BJ (cell line): ENCODE data around the gene ITGAD. TPM values are rescaled to one million over a fixed set of nuclear protein-coding genes. Genes with fewer than 3 reads are reported as not detected.

ENCODE experiments used
- CTCF ChIA-PET: fragments of 350-600 bp; formaldehyde crosslinking; extraction: SDS; loops from one replicate; lab custom pipeline; 2021; ENCODE audit warnings: antibody characterized with exemption, inconsistent platforms; lab: Yijun Ruan, JAX
- POLR2A ChIA-PET: fragments of 300-600 bp; sonication (Branson Sonifier 250); formaldehyde crosslinking; extraction: SDS; loops from one replicate; lab custom pipeline; 2021; ENCODE audit warnings: antibody characterized with exemption; lab: Charles Lee
- DNase-seq: peaks from one replicate; pipeline ENCODE4 v3.0.0-alpha.2; 2011; ENCODE audit warnings: low read depth
- H3K27me3 ChIP-seq: 2 replicates; pipeline ENCODE4 v1.6.0; 2011; ENCODE audit warnings: low read length; ENCODE audit not compliant: control insufficient read depth, insufficient read depth
- H3K36me3 ChIP-seq: 2 replicates; pipeline ENCODE4 v1.5.1; 2011; ENCODE audit warnings: low read length; ENCODE audit not compliant: control insufficient read depth, insufficient read depth
- H3K4me3 ChIP-seq: 2 replicates; pipeline ENCODE4 v1.5.1; 2011; ENCODE audit warnings: low read depth, mild to moderate bottlenecking, control low read depth, low read length
- polyA plus RNA-seq: library from polyadenylated mRNA; depleted of rRNA; stranded (reverse); fragments of >200 nt; gene quantifications from 2 replicates; pipeline ENCODE4 v1.2.3, GENCODE V29; 2011
- TF ChIP-seq, protein P1 (sequence below): IDR thresholded peaks from 2 replicates; pipeline ENCODE4 v1.5.1; 2011; ENCODE audit warnings: low read depth, mild to moderate bottlenecking, control low read depth, inconsistent platforms, low read length, moderate library complexity; ENCODE audit not compliant: insufficient read depth

Gene ITGAD
- polyA plus RNA-seq, 1 experiment, result not detected

DNA sequence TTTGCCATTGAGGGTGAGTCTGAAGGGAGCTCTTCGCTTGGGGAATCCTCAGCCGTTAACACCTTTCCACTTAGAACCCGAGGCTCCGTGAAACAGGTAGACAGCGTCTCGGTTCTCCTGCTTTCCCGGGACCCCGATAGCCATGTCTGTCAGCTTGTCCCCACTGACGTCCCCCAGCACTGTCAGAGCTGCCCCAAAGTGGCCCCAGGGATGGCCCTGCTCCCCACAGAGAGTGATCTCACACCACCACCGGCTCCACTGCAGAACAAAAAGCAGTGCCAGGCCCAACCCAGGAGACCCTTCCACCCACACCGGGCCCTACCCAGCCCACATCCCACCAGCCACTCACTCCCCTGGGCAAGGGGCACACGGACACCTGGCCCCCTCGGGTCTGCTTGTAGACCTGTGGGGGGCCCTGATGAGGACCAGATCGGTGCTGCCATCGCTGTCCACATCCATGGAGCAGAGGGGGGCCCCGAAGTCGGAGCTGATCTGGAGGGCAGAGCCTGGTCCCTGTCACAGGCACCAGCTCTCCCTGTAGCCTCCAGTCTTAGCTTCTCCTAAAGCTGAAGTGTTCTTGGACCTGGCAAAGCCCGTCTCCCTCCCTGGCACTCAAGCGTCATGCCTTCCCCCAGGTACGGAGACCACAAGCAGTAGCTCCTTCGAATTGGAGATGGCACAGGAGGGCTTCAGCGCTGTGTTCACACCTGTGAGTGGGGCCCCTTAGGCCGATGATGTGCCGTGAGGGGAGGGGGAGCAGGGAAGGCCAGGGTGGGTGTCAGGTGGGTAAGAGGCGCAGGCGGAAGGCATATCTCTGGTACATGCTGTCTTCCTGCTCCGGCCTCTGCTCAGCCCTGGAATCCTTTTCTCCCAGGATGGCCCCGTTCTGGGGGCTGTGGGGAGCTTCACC, 31.7 kb upstream of the ITGAD start:
- Histone ChIP-seq H3K36me3 (no peaks in the 10 kb centered on the region), H3K27me3 (0 out of 2 replicates have a peak, but pooled peaks cover 2% of the 10 kb centered on the region), H3K4me3 (no peak overlapping the region)
- DNase-seq, result no peak
- TF ChIP-seq, protein P1, sequence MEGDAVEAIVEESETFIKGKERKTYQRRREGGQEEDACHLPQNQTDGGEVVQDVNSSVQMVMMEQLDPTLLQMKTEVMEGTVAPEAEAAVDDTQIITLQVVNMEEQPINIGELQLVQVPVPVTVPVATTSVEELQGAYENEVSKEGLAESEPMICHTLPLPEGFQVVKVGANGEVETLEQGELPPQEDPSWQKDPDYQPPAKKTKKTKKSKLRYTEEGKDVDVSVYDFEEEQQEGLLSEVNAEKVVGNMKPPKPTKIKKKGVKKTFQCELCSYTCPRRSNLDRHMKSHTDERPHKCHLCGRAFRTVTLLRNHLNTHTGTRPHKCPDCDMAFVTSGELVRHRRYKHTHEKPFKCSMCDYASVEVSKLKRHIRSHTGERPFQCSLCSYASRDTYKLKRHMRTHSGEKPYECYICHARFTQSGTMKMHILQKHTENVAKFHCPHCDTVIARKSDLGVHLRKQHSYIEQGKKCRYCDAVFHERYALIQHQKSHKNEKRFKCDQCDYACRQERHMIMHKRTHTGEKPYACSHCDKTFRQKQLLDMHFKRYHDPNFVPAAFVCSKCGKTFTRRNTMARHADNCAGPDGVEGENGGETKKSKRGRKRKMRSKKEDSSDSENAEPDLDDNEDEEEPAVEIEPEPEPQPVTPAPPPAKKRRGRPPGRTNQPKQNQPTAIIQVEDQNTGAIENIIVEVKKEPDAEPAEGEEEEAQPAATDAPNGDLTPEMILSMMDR, result no peak
- POLR2A ChIA-PET, result no interaction called here
- CTCF ChIA-PET, result interaction anchor here (0.7 kb wide), 1 partner anchor 21 kb away, joined by 4 read pairs; no protein-coding TSS in a partner anchor

DNA sequence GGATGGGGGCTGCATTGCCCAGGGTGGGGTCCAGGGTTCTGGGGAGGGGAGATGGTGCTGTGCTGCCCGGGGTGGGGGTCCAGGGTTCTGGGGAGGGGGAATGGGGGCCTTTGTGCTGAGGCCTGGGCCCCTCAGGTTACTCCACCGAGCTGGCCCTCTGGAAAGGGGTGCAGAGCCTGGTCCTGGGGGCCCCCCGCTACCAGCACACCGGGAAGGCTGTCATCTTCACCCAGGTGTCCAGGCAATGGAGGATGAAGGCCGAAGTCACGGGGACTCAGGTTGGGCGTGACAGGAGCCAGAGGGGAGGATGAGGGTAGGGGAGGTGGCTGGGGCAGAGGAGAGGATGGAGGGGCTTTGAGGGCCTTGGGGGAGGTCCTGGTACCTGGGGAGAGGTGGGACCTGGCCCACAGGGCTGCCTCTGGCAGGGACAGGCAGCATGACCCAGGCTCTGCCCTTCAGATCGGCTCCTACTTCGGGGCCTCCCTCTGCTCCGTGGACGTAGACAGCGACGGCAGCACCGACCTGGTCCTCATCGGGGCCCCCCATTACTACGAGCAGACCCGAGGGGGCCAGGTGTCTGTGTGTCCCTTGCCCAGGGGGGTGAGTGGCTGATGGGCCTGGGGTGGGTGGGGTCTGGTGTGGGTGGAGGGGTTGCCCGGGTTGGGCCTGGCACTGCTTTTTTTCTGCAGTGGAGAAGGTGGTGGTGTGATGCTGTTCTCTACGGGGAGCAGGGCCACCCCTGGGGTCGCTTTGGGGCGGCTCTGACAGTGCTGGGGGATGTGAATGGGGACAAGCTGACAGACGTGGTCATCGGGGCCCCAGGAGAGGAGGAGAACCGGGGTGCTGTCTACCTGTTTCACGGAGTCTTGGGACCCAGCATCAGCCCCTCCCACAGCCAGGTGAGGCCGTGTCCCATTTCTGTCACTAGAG, 30.4 kb upstream of the ITGAD start:
- H3K27me3 ChIP-seq, result 0 out of 2 replicates have a peak, but pooled peaks cover 2% of the 10 kb centered on the region
- ChIA-PET CTCF (no interaction called here), POLR2A (no interaction called here)
- DNase-seq, result no peak
- no peaks in the 10 kb centered on the region for H3K36me3 ChIP-seq
- no peak overlapping the region for H3K4me3 ChIP-seq
- TF ChIP-seq, protein P1, result no peak

GRCh38 chr16:31363721-31364120, 29.4 kb upstream of the ITGAD start:
- ChIA-PET POLR2A (no interaction called here), CTCF (no interaction called here)
- no peak for DNase-seq
- TF ChIP-seq, protein P1, result no peak
- no peak overlapping the region for H3K4me3 ChIP-seq
- 0 out of 2 replicates have a peak, but pooled peaks cover 2% of the 10 kb centered on the region for H3K27me3 ChIP-seq
- H3K36me3 ChIP-seq, result no peaks in the 10 kb centered on the region

GRCh38 chr16:31364421-31364820, 28.7 kb upstream of the ITGAD start:
- H3K36me3 ChIP-seq, result no peaks in the 10 kb centered on the region
- 0 out of 2 replicates have a peak, but pooled peaks cover 2% of the 10 kb centered on the region for H3K27me3 ChIP-seq
- ChIA-PET POLR2A (no interaction called here), CTCF (no interaction called here)
- TF ChIP-seq, protein P1, result no peak
- no peak overlapping the region for H3K4me3 ChIP-seq
- DNase-seq, result no peak
